ENCODE measurements around the gene ADAM12.
A peak's percentile ranks its signal among the peaks of the same experiment; 100 is the strongest.

ADAM12 gene

DNA sequence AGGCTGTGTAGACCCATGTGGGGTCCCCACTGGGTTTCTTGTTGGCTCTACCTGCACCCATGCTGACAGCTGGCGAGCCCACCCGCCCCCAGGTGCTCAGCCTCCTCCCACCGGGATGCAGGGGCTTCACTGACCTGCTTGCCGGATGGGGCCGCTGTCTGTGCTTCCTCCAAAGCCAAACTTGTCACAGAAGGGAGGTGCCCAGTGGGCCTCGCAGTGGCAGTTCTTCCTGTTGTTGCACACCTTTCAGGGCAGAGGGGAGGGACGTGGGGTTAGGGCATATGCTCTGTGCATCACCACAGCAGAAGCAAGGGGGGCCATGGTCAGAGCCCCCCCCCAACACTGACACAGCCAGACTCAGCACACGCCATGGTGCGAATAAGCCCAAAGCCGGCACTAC, 345.4 kb downstream of the ADAM12 start:
- no peak for DNase-seq

DNA sequence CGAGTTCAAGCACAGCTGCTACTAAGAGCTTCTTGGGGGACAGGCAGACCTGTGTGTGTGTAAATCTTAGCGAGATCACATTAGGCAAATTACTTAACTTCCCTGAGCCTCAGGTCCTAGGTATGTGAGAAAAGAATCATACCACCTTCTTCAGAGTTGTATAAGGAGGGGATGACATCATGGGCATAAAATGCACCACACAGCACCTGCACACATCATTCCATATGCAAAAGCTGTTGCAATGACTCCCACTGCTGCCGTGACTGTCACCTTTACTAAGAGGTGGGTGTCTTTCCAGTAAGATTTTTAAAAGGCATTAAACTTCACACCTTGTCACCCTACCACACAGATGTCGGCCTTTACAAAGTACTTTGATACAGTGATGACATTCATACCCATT, 345.9 kb downstream of the ADAM12 start:
- no peak for DNase-seq

DNA sequence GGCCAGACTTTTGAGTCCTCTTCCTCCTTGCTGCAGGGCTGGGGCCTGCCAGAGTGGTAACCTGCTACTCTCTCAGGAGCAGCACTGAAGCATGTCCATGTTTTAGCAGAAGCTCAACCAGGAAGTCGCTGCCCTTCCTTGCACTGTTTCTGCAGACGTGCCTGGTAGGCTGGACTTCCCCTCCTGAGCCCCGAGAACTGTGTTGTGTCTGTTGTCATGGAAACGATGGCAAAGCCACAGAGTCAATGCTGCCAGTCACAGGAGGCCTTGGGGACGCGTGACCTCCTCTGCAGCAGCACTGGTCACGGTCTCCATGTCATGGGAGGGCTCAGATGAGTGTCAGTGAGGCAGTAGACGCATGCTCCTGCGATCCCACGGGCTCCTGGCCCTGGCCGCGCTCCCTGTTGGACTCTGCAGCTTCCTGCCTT, 346.5 kb downstream of the ADAM12 start:
- DNase-seq = peak; percentile 52

DNA sequence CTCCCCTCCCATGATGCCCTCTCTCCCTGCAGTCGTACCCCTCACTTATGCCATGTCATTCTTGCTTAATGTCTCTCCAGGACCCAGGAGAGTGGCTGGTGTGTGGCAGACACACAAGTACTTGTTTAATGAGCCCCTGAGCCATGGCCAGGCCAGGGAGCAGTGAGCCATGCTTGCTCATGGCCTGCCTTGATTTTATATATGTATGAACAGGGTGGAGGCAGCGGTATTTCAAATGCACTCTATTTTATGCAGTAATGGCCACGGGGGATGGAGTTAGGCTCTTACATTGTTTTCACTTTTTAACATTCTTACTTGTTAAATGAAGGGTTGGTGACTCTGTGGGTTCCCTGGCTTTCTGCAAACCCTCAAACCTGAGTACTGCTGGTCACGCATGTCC, 347.2 kb downstream of the ADAM12 start:
- DNase-seq = no peak

DNA sequence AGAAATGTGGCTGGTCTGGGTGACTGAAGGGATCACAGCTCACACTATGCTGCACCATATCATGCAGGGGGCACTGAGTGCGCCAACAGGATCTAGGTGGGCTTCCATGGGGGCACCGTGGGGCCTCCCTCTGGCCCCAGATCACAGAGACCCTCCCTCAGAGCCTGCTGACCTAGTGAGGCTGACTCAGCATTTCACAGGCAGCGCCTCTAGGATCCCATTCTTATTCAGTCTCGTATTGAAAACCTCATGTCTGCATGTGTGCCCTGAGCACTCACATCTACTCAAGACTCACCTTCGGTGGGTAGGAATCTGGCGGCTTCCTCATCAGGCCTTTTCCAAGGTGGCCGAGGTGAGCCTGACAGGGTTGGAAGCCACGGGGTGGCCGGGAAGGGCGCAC, 350.3 kb downstream of the ADAM12 start:
- no peak for DNase-seq

DNA sequence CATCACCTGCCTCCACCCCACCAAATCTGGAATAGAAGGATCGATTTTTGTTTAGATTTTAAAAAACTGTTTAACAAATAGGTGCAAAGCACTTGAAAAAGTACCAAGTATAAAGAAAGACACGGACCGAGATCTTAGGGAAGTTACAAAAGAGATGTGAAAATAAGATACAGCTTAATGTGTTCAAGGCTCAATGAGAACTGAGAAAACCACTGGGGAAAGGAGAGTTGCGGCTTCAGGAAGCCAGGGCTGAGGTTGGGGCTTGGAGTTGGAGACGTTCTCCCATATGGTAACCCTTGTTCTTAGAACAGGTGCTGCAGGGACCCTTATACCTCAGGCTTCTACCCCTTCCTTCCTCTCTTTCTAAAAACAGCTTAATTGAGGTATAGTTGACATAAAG, 351.8 kb downstream of the ADAM12 start:
- DNase-seq = no peak

DNA sequence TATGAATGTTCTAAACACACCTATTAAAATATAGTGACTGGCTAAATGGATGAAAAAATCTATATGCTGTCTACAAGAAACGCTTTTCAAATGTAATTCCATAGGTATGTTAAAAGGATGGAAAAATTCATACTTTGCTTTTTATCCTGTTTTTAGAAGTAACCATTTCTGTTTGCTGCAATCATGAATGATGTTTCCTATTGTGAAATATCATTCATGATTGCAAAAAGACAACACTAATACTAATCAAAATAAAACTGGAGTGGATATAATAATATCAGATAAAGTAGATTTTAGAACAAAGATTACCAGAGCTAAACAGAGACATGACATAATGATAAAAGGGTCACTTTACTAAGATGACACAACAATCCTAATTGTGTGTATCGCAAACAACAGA, 353.7 kb downstream of the ADAM12 start:
- no peak for DNase-seq

DNA sequence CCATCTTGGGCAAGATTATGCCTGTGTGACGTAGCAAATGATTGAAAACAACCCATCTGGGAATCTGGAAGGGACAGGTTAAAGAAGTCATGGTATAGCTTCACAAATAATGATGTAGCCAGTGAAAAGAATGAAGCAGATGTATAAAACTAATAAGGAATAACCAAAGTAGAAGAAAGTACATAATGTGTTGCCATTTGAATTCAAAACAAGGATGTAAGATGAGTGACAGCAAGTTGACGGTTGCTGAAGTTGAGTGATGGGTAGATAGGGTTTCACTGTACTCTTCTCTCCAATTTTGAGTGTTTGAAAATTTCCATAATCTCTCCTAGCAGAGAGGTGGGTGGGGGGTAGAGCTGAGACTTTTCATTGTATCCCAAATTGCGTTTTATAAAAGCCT, 358.3 kb downstream of the ADAM12 start:
- no peak for DNase-seq

DNA sequence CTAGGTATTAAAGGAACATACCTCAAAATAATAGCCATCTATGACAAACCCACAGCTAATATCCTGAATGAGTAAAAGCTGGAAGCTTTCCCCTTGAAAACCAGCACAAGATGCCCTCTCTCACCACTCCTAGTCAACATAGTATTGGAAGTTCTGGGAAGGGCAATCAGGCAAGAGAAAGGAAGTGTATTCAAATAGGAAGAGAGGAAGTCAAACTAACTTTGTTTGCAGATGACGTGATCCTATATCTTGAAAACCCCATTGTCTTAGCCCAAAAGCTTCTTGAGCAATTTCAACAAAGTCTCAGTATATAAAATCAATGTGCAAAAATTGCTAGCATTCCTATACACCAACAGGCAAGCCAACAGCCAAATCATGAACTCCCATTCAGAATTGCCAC, 360.6 kb downstream of the ADAM12 start:
- DNase-seq = no peak

DNA sequence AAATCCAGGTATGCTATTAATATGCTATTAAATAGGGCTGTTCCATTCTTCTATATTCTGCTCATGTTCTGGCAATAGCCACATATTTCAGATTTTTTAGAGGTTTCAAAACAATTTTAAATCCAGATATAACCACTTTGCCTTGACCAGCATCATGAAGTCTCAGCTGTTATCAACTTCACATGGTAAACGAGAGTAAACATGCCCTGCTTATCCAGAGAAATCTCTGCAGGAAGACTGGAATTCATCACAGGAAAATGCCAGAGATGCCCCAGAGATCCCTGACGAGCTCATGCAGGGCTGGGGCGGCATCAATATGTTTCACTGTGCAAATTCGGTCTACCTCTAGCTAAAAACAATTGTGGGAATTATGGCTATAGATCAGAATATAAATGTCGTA, 365.4 kb downstream of the ADAM12 start:
- no peak for DNase-seq

DNA sequence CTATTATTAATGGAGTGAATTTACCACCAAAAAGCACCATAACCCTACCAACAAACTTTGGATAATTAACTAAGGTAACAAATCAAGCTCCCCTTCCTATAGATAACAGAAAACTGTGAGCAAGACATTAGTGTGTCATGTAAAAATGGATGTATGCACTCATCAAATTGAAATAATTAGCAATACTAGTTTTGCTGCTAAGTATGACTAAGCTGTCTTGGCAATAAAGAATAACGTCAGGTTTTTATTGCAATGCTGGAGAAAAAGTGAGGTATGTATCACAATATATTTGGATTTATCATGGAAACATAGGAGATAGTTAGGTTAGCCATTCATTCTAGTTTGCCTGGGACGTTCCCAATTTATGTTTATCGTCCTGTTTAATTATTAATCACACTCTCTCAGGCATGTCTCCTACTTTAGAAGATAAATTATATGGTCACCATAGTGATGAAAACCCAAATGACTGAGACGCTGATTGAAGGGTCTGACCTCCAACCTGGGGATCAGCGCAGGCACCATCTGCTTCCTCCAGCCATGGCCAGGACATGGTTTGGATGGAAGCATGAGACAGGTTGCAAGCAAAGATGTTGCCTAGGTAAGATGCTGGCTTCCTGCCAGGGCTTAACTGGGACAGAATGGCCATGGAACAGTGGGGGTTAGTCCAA, 366.3 kb downstream of the ADAM12 start:
- no peak for DNase-seq

DNA sequence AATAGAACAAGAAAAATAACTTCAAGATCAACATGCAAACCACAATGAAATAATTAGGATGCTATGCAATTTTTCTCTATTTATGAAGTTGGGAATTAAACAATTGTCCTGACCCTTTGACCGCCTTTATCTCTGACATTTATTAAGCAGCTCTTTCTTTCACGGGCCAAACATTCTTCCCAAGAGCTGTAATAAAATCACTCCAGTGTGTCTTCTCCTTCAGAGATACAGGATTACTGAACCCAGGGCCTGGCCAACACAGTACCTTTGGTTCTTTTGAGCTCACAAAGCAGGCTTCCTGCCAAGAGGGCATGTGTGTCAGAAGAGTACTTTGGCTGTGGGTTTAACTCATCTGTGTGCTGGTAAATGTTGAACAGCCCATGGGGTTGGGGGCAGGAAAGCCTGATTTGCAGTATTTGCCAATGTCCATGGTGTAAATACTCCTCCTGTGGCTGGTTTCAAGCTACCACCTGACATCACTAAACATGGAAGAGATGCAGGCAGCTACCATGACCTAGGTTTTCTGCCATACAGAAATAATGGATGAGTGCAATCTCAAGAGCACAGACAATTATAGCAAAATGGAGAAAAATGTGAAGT, 370.2 kb downstream of the ADAM12 start:
- no peak for DNase-seq

DNA sequence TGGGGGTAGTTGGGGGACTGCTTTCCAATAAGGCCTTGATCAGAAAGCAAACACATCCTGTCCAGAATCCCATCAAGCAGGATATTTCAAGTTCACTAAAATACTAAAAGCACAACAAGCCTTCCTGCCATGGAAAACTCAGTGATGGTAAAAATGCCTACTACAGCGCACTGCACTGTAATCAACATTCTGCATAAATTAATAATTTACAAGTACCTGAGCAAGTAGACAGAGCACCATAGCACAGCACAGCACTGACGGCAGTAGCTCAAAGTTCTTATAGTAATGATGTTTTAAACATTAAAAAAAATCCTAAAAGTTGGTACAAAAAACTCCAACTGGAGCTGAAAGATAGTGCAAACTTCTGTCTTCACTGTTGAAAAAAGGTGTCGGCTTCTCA, 371.4 kb downstream of the ADAM12 start:
- DNase-seq = no peak

DNA sequence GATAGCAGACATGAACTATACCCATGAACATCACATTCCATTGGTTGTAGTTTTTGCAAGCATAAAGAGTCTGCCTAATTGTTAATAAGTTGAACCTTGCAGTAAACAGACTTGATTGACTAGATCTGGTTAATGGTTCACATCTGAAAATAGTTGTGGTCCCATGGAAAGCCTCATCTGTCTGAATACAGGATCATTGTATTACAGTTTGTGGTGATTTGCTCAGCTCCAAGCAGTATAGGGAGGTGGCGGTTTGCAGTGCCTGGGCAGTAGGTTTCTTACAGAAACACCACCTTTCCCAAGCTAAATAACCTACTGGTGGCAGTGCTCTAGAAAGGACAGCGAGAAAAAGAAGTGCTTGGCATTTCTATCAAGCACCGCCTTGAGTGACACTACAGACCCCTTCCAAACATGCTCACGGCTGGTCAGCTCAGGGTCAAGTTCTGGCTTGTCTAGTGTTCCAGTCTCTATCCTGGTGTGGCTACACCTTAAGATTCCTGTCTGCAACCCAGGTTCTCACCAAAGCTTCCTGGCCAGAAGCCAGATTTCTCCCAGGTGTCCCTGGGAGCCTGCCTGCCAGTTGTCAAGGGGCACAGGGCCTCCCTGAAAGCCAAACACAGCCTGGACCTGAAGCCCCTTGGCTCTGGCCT, 372.0 kb downstream of the ADAM12 start:
- no peak for DNase-seq

DNA sequence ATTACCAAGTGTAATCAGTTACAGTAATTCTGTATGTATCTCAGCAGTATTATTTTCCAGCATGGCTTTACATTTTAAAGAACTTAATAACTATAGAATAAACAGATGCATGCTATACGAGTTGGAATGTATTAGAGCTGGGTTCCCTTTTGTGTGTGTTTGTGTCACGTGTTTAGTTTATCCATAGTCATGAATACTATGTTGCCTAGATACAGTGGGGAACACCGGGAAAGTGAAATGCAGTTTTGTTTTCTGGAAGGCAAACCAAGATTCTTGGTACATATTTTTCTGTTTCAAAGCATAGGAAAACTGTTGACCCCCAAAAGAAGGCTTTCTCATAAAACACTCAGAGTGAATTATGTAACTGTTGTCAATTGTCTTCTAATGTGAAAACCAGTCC, 372.9 kb downstream of the ADAM12 start:
- no peak for DNase-seq

DNA sequence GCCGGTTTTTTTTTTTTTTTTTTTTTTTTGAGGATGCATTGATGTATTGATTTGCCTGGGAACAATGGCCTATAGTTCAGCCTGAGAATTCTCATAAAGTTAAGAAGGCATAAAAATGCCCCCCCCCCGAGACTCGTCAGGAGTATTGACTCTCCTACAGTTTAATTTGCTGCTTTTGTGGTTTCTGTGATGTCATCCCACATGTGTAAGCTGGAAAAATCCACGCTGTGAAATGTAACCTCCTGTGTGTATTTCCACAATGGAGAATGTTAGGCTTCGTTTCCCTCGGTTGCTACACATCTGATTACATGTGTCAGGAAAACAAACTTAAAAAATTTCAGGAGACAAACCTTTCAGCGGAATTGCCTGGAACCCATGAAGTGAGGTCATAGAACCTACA, 374.0 kb downstream of the ADAM12 start:
- DNase-seq = no peak

DNA sequence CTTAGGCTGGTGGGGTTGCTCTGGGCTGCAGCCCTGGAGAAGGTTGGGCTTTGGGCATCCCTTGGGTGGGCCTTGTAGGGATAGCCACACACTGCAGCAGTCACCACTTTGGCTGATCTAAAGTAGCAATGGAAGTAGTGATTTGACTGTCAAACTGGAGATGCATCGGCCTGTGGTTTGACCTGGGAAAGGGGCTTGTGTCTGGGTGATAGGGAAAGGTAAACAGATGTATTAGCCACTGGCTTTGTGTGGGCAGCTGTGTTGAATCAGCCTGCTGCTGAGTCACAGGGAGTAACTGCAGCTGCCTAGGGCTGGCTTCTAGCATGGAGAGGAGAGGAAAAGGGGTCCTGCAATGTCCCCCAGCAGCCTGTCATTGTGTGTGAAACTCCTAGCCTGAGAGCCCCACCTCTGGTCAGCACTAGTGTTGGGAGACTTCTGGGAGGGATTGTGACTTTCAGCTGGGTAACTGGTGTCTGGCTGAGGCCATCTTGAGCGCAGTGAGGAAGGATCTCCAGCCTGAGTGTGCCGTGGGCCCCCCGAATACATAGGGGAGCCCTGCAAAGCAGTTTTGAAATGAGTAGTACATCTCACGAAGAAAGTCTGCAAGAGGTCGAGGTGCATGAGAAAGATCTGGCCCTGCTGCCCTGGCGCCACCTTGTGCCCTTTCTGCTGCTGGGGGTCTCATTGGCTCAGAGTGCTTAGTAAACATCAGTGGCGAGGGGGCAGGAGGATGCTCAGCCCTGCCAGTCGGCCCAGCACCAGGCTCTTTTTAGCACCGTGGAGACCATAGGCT, 374.6 kb downstream of the ADAM12 start:
- DNase-seq = no peak

DNA sequence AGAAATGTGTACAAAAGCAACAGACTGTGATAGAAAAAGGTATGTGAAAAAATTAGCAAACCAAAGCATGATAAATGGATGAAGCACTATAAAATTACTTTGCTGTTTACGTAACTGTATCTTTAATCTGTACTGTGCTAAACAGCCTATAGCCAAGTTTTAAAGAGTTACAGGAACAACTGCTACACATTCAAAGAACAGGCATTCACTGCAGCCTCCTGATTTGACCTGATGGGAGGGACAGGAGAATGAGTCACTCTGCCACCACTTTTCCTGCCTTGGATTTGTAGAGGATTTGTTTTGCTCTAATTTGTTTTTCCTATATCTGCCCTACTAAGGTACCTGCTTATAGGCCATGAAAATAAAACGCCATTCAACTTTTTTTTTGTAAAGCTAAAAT, 375.8 kb downstream of the ADAM12 start:
- DNase-seq = no peak

DNA sequence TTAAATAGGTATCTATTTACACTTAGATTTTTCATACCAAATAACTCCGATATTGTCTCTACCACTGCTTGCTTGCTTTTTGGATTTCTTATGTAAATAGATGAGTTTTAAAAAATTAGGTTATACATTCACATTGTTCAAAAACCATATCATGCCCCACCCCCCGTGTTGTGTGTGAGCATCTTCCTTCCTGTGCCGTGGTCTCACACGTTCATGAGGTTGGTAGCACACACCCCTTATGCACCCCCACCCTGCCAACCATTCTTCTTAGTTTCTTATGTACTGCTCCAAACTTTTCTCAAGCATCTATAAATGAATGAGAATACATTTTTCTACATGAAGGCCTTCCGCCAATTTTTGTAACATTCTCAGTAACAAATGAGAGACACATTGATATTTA, 376.3 kb downstream of the ADAM12 start:
- DNase-seq = no peak

DNA sequence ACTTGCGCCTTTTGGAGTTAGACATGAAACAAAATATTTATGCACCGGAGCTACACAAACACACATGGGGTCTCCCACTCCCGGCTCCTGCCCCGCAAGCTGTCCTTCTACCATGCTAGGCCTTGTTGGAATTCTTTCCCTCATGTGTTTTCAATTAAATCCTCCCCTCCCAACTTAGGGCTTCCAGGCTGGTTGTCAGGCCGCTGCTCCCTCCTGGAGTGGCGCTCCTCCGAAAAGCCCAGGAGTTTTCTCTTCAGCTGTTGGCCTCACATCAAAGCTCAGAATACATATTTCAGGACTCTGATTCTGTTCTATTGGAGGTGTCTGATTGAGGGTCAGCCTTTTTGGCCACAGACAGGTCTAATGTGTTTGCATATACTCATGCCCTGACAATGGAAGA, 378.6 kb downstream of the ADAM12 start:
- DNase-seq = no peak

DNA sequence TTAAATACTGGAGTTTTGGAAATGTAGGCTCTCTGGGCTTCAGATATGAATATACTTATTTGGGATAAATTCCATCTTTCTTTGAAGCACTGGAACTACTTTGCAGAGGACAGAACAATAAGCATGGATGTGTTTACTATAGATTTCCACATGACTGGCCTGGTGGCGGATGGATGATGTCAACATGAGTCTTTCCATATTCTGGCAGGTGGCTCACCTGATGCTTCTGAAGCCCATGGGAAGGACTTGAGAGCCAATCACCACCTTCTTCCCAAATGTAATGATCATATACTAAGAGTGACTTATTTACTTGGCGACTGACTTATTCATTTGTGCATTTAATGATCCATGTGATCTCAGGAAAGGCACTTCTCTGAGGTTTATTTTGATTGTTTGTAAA, 381.4 kb downstream of the ADAM12 start:
- no peak for DNase-seq

DNA sequence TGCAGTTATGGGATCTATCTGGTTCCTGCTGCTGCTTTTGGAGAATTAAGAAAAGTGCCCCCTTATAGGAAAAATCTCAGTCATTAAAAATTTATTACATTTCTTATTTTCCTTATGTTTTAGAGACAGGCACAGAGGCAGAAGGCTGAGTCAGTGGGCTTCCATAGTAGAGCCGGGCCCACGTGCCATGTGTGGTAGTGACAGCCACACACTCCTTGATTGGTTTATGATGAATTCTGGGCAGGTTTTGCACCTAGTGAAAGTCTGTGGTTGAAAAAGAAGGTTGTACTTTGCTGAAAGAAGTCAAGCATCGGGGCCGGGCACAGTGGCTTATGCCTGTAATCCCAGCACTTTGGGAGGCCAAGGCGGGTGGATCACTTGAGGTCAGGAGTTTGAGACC, 382.0 kb downstream of the ADAM12 start:
- no peak for DNase-seq

DNA sequence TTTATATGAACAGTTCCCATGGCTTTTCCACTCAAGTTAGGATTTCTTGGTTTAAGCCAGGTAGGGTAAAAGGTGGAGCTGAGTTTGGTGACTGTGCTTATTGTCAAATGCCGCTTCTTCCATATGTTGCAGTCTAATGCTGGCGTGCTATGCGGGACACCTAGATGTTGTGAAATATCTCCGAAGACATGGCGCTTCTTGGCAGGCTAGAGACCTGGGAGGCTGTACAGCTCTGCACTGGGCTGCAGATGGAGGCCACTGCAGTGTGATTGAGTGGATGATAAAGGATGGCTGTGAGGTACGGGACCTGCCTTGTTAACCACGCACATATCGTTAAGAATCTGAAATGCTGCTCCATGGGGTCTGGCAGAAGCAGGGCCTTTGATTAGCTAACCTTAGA, 383.5 kb downstream of the ADAM12 start:
- DNase-seq = no peak

DNA sequence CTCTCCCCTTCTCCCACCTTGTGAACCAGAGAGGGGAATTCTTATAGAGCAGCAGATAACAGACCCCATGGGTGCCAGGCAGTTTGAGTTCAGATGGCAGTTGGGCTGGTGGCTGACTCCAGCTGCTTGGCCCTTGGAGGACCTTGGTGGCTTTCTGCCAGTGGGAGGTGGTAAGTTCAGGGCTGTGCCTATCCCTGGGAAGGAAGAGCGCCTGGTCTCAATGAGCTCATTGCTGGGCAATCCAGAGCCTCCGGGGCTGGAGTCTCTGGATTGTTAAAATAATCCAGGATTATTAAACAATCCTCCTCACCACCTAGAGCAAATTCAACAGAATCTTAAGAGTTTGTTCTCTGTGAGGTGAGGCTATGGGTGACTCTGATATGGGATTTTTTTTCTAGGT, 386.7 kb downstream of the ADAM12 start:
- DNase-seq = no peak

Data from effector CD4-positive, alpha-beta T cell (primary cell).